ENCODE measurements around the gene SLC34A1. TPM values are rescaled to one million over a fixed set of nuclear protein-coding genes. Genes with fewer than 3 reads are reported as not detected.
A peak's percentile ranks its signal among the peaks of the same experiment; 100 is the strongest.

SLC34A1 gene
- total and polyA plus RNA-seq, 4 experiments from 2014 or later: 0.11 TPM; not detected in 3

DNA sequence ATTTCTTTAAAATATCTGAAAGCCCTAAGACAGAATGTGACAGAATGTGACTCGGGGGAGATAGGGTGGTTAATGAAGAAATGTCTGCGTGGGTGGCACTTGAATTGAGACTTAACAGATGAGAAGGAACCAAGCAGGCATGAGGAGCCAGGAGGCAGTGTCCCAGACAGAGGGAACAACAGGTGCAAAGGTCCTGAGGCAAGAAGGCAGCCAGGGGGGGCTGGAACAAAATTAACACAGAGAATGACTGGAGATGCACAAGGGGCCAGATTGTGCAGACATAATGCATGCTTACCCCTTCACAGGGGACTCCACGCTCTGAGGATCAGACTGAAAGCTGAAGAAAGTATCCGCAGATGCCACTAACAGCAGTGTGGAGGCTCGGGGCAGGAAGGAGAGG is 34.5 kb upstream of the SLC34A1 start:
- Mint-ChIP-seq H3K27ac (peak overlapping the region; percentile 60 to 97 (median 81)), H3K4me1 (peaks cover 35 to 67% (median 54%) of the 10 kb centered on the region in 4 donors), H3K9me3 (no peaks in the 10 kb centered on the region), H3K27me3 (no peaks in the 10 kb centered on the region), H3K4me3 (peak overlapping the region; percentile 72 to 100 (median 90)), H3K36me3 (peaks cover 9 to 47% of the 10 kb centered on the region in 2 donors)
- no peak for DNase-seq
- Histone ChIP-seq H3K27ac (ENCODE audit: low read depth, low read length) (no peak overlapping the region), H3K9me3 (ENCODE audit: control insufficient read depth in 1 of 2, low read length in 2 of 2) (no peaks in the 10 kb centered on the region), H3K36me3 (ENCODE audit: insufficient read depth, low read length) (peaks cover 18% of the 10 kb centered on the region), H3K4me1 (ENCODE audit: insufficient read depth, low read length) (peaks cover 49% of the 10 kb centered on the region), H3K4me3 (ENCODE audit: low read length in 2 of 2) (peak overlapping the region in 1 of 2 donors; percentile 91), H3K27me3 (ENCODE audit: insufficient read depth, low read length) (no peaks in the 10 kb centered on the region)
- ChIA-PET CTCF (ENCODE audit: partially characterized antibody) (interaction anchor here (2.2 kb wide), 1 partner anchor 32 kb away, joined by 8 read pairs; no protein-coding TSS in a partner anchor), POLR2A (ENCODE audit: partially characterized antibody) (interaction anchor here (1.1 to 3.6 kb wide), 5 partner anchors 11 to 53 kb away, joined by 5 to 52 read pairs (median 32); no protein-coding TSS in a partner anchor)
- intact Hi-C loops (cut with micrococcal nuclease): loop anchor here (2.0 kb wide), 2 partner anchors 37 to 243 kb away; partner anchors contain the start of gene TMED9

- peaks cover 18% of the 10 kb centered on the region for H3K36me3 ChIP-seq (ENCODE audit: insufficient read depth, low read length)
- H3K36me3 Mint-ChIP-seq: peaks cover 9 to 43% of the 10 kb centered on the region in 2 donors
- H3K4me1 ChIP-seq (ENCODE audit: insufficient read depth, low read length): peaks cover 59% of the 10 kb centered on the region
- H3K4me1 Mint-ChIP-seq: peaks cover 39 to 79% (median 62%) of the 10 kb centered on the region in 4 donors
- peak in 1 of 5 donors; percentile 14 for DNase-seq
- no peaks in the 10 kb centered on the region for H3K27me3 Mint-ChIP-seq
- peak overlapping the region; percentile 91 to 100 (median 97) for H3K4me3 Mint-ChIP-seq
- H3K4me3 ChIP-seq (ENCODE audit: low read length in 2 of 2): peak overlapping the region; percentile 91 to 99
- POLR2A ChIA-PET (ENCODE audit: partially characterized antibody): interaction anchor here (0.8 to 3.6 kb wide), 12 partner anchors 10 to 218 kb away, joined by 3 to 52 read pairs (median 10); partner anchors contain the start of genes DDX41 and MXD3
- no peaks in the 10 kb centered on the region for H3K27me3 ChIP-seq (ENCODE audit: insufficient read depth, low read length)
- intact Hi-C loops (cut with micrococcal nuclease): loop anchor here (2.0 kb wide), 2 partner anchors 38 to 242 kb away; partner anchors contain the start of gene TMED9
- peak overlapping the region; percentile 97 to 100 (median 99) for H3K27ac Mint-ChIP-seq
- H3K9me3 Mint-ChIP-seq: peaks cover 0 to 2% (median 0%) of the 10 kb centered on the region in 8 donors
- CTCF ChIA-PET (ENCODE audit: partially characterized antibody): interaction anchor here (1.6 to 5.2 kb wide), 6 partner anchors 19 to 105 kb away, joined by 5 to 32 read pairs (median 16); no protein-coding TSS in a partner anchor
- peak overlapping the region; percentile 93 for H3K27ac ChIP-seq (ENCODE audit: low read depth, low read length)
- no peaks in the 10 kb centered on the region for H3K9me3 ChIP-seq (ENCODE audit: control insufficient read depth in 1 of 2, low read length in 2 of 2)
Measured at GRCh38 chr5:177350776-177351391, 33.4 kb upstream of the SLC34A1 start.

DNA sequence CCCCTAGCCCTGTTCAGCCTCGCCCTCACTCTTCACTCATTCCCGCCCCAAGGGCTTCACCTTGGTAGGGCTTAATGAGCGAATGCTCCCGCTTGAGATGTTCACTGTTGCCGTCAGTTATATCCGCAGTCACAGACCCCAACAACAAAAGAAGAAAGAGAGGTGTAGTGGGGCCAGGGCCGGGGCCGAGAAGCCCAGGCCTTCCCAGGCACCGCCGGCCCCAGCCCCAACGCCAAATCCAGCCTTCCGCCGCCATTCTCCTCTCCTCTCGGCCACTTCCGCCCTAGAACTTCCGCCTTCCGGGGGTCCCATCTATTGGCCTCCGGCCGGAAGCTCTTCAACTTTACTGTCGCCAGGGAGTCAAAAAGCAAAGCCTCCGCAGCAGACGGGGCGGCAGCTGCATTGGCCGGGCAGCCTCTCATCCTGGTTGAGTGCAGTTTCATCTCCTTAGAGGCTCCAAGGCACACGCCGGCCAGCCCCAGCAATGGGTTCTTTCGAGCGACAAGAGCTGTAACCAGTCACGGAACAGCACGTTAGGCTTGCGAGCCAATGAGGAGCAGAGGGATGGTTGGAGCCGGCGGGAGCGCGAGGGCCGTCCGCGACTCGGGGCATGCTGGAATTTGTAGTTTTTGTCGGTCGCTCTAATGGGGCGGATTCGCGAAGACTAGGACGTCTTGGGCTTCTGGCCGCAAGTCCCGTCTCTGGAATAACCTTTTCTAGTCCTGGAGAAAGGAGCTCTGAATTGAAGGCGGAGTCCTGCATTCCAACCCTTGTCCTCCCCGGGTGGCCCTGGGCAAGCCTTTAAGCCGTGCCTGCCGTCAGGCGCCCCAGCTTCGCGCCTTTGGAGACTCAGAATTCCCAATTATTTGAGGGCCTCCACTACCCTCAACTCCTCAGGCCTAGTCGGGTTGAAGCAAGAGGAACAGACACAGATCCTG is 32.6 kb upstream of the SLC34A1 start, which contains the start of gene LMAN2:
TSS of gene LMAN2 (minus strand) at position 277 of the 938 bp plus-strand sequence. CDS start at position 256, 21 bp downstream.
- Histone ChIP-seq H3K4me1 (ENCODE audit: insufficient read depth, low read length) (peaks cover 62% of the 10 kb centered on the region), H3K27ac (ENCODE audit: low read depth, low read length) (peak within 1 kb of the TSS; percentile 93), H3K27me3 (ENCODE audit: insufficient read depth, low read length) (no peaks in the 10 kb centered on the region), H3K36me3 (ENCODE audit: insufficient read depth, low read length) (peaks cover 18% of the 10 kb centered on the region), H3K9me3 (ENCODE audit: control insufficient read depth in 1 of 2, low read length in 2 of 2) (no peaks in the 10 kb centered on the region), H3K4me3 (ENCODE audit: low read length in 2 of 2) (peak within 1 kb of the TSS; percentile 91 to 99)
- intact Hi-C loops (cut with micrococcal nuclease): loop anchor here (1.0 to 2.0 kb wide), 3 partner anchors 39 to 241 kb away; partner anchors contain the start of gene TMED9
- Mint-ChIP-seq H3K27ac (peak within 1 kb of the TSS; percentile 97 to 100 (median 99)), H3K36me3 (peaks cover 9 to 35% of the 10 kb centered on the region in 2 donors), H3K9me3 (peaks cover 0 to 2% (median 0%) of the 10 kb centered on the region in 8 donors), H3K4me3 (peak within 1 kb of the TSS; percentile 91 to 100 (median 97)), H3K27me3 (no peaks in the 10 kb centered on the region), H3K4me1 (peaks cover 42 to 81% (median 63%) of the 10 kb centered on the region in 4 donors)
- DNase-seq: peak; percentile 93 to 95 (median 94)
- ChIA-PET POLR2A (ENCODE audit: partially characterized antibody) (interaction anchor here (0.8 to 3.6 kb wide), 23 partner anchors 9 to 248 kb away, joined by 3 to 52 read pairs (median 5); partner anchors contain the start of genes B4GALT7, DDX41, MXD3 and PRELID1), CTCF (ENCODE audit: partially characterized antibody) (interaction anchor here (0.8 to 5.2 kb wide), 9 partner anchors 10 to 104 kb away, joined by 3 to 32 read pairs (median 11); no protein-coding TSS in a partner anchor)

GRCh38 chr5:177353093-177353492 is 31.1 kb upstream of the SLC34A1 start:
- Mint-ChIP-seq H3K4me1 (peaks cover 43 to 83% (median 64%) of the 10 kb centered on the region in 4 donors), H3K9me3 (peaks cover 0 to 3% (median under 1%) of the 10 kb centered on the region in 8 donors), H3K36me3 (peaks cover 9 to 27% of the 10 kb centered on the region in 2 donors), H3K4me3 (peak overlapping the region in 5 of 8 donors; percentile 10 to 30 (median 25)), H3K27ac (peak overlapping the region in 2 of 7 donors; percentile 16 to 68), H3K27me3 (no peaks in the 10 kb centered on the region)
- ChIA-PET POLR2A (ENCODE audit: partially characterized antibody) (interaction anchor here (0.9 to 3.6 kb wide), 2 partner anchors 8 to 37 kb away, joined by 3 to 39 read pairs; no protein-coding TSS in a partner anchor), CTCF (ENCODE audit: partially characterized antibody) (interaction anchor here (0.9 to 5.2 kb wide), 5 partner anchors 16 to 102 kb away, joined by 4 to 32 read pairs (median 13); no protein-coding TSS in a partner anchor)
- Histone ChIP-seq H3K27ac (ENCODE audit: low read depth, low read length) (no peak overlapping the region), H3K4me3 (ENCODE audit: low read length in 2 of 2) (no peak overlapping the region), H3K27me3 (ENCODE audit: insufficient read depth, low read length) (no peaks in the 10 kb centered on the region), H3K4me1 (ENCODE audit: insufficient read depth, low read length) (peaks cover 59% of the 10 kb centered on the region), H3K9me3 (ENCODE audit: control insufficient read depth in 1 of 2, low read length in 2 of 2) (no peaks in the 10 kb centered on the region), H3K36me3 (ENCODE audit: insufficient read depth, low read length) (peaks cover 13% of the 10 kb centered on the region)
- DNase-seq: no peak
- intact Hi-C loops (cut with micrococcal nuclease): no loop called here

DNA sequence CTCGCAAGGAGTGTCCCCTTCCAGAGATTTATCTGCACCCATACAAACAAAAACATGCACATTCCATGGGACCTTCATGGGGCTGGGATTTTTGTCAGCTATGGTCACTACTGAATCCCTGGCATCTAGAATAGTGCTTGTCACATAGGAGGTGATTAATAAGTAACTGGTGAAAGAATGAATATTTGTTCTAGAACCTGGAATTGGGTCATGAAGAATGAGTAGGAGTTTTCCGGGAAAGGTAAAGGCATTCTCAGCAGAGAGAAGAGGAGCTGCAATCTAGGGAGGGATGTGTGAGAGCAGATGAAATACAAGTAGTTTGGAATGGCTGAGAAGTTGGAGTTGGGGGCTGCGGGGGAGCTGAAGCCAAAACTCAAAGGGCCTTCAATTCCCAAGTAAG is 30.0 kb upstream of the SLC34A1 start:
- peaks cover 5 to 31% of the 10 kb centered on the region in 2 donors for H3K36me3 Mint-ChIP-seq
- H3K9me3 ChIP-seq (ENCODE audit: control insufficient read depth in 1 of 2, low read length in 2 of 2): no peaks in the 10 kb centered on the region
- ChIA-PET CTCF (ENCODE audit: partially characterized antibody) (interaction anchor here (0.7 to 8.7 kb wide), 3 partner anchors 16 to 215 kb away, joined by 3 to 90 read pairs (median 32); no protein-coding TSS in a partner anchor), POLR2A (ENCODE audit: partially characterized antibody) (interaction anchor here (1.7 to 4.9 kb wide), 3 partner anchors 75 to 101 kb away, joined by 4 to 22 read pairs (median 18); partner anchors contain the start of gene PRR7)
- no peaks in the 10 kb centered on the region for H3K27me3 ChIP-seq (ENCODE audit: insufficient read depth, low read length)
- H3K27ac ChIP-seq (ENCODE audit: low read depth, low read length): no peak overlapping the region
- H3K4me1 ChIP-seq (ENCODE audit: insufficient read depth, low read length): peaks cover 60% of the 10 kb centered on the region
- peak overlapping the region in 2 of 7 donors; percentile 47 to 57 for H3K27ac Mint-ChIP-seq
- peaks cover 45 to 90% (median 66%) of the 10 kb centered on the region in 4 donors for H3K4me1 Mint-ChIP-seq
- H3K9me3 Mint-ChIP-seq: peaks cover 0 to 3% (median under 1%) of the 10 kb centered on the region in 8 donors
- peak overlapping the region in 2 of 8 donors; percentile 40 to 48 for H3K4me3 Mint-ChIP-seq
- no peak for DNase-seq
- no peak overlapping the region for H3K4me3 ChIP-seq (ENCODE audit: low read length in 2 of 2)
- intact Hi-C loops (cut with micrococcal nuclease): no loop called here
- H3K36me3 ChIP-seq (ENCODE audit: insufficient read depth, low read length): peaks cover 7% of the 10 kb centered on the region
- H3K27me3 Mint-ChIP-seq: no peaks in the 10 kb centered on the region

DNA sequence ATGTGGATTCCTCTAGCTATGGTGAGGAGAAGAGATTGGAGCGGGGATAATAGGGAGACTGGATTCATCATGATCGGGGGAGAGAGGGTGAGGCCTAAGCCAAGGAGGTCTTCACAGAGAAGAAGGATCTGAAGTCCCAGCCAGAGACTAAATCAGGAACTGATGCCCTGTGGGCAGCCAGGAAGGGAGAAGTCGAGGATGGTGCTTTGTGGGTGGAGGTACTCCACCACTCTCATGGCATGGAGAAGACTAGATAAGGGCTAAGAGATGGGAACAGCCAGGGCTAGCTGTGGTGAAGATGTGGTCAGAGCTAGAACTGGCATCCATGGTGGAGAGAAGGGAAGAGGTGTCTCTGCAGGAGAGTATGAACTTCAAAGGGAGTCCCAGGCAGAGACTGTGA is 29.5 kb upstream of the SLC34A1 start:
- intact Hi-C loops (cut with micrococcal nuclease): loop anchor here (5.0 kb wide), 1 partner anchor 38 kb away; no protein-coding TSS in a partner anchor
- CTCF ChIA-PET (ENCODE audit: partially characterized antibody): interaction anchor here (5.2 to 8.7 kb wide), 2 partner anchors 15 to 49 kb away, joined by 32 to 90 read pairs; no protein-coding TSS in a partner anchor
- POLR2A ChIA-PET (ENCODE audit: partially characterized antibody): interaction anchor here (1.7 to 4.9 kb wide), 4 partner anchors 35 to 100 kb away, joined by 4 to 34 read pairs (median 20); partner anchors contain the start of gene PRR7
- H3K27me3 Mint-ChIP-seq: no peaks in the 10 kb centered on the region
- H3K27ac ChIP-seq (ENCODE audit: low read depth, low read length): no peak overlapping the region
- peaks cover 0 to 3% (median under 1%) of the 10 kb centered on the region in 8 donors for H3K9me3 Mint-ChIP-seq
- peaks cover 60% of the 10 kb centered on the region for H3K4me1 ChIP-seq (ENCODE audit: insufficient read depth, low read length)
- H3K9me3 ChIP-seq (ENCODE audit: control insufficient read depth in 1 of 2, low read length in 2 of 2): no peaks in the 10 kb centered on the region
- peaks cover 42 to 90% (median 67%) of the 10 kb centered on the region in 4 donors for H3K4me1 Mint-ChIP-seq
- peak in 1 of 5 donors; percentile 15 for DNase-seq
- H3K27ac Mint-ChIP-seq: peak overlapping the region in 4 of 7 donors; percentile 33 to 69 (median 62)
- H3K36me3 Mint-ChIP-seq: peaks cover 6 to 29% of the 10 kb centered on the region in 2 donors
- H3K27me3 ChIP-seq (ENCODE audit: insufficient read depth, low read length): no peaks in the 10 kb centered on the region
- H3K4me3 Mint-ChIP-seq: peak overlapping the region in 5 of 8 donors; percentile 18 to 48 (median 40)
- peaks cover 3% of the 10 kb centered on the region for H3K36me3 ChIP-seq (ENCODE audit: insufficient read depth, low read length)
- no peak overlapping the region for H3K4me3 ChIP-seq (ENCODE audit: low read length in 2 of 2)

Measured in CD4-positive, alpha-beta memory T cell (primary cell).